HL-60 (cell line): Measurements from ENCODE around the gene OR6K6.

Experiments
- TF ChIP-seq, protein P1 (sequence below): IDR thresholded peaks from one replicate; pipeline ENCODE4 v1.5.1; 2011; ENCODE audit warnings: low read length, control low read depth, inconsistent platforms; ENCODE audit not compliant: insufficient read depth
- TF ChIP-seq, protein P2 (sequence below): IDR thresholded peaks from 2 replicates; pipeline ENCODE4 v1.6.1; 2012; ENCODE audit warnings: low read depth; ENCODE audit not compliant: insufficient replicate concordance

DNA sequence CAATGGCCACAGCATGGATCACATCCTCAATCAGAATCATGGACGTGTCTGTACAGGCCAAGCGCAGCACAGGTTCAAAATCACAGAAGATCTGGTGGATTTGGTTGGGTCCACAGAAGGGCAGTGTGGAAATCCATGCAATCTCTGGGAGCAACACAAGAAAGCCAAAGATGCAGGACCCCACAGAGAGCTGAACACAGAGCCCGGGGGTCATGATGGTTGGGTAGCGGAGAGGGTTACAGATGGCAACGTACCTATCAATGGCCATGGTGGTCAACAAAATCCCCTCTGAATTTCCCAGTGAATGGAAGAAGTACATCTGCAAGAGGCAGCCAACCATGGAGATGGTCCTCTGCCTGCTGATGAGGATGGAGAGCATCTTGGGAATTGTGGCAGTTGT, 30.1 kb upstream of the OR6K6 start:
- TF ChIP-seq, protein P1, sequence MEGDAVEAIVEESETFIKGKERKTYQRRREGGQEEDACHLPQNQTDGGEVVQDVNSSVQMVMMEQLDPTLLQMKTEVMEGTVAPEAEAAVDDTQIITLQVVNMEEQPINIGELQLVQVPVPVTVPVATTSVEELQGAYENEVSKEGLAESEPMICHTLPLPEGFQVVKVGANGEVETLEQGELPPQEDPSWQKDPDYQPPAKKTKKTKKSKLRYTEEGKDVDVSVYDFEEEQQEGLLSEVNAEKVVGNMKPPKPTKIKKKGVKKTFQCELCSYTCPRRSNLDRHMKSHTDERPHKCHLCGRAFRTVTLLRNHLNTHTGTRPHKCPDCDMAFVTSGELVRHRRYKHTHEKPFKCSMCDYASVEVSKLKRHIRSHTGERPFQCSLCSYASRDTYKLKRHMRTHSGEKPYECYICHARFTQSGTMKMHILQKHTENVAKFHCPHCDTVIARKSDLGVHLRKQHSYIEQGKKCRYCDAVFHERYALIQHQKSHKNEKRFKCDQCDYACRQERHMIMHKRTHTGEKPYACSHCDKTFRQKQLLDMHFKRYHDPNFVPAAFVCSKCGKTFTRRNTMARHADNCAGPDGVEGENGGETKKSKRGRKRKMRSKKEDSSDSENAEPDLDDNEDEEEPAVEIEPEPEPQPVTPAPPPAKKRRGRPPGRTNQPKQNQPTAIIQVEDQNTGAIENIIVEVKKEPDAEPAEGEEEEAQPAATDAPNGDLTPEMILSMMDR, result no peak
- TF ChIP-seq, protein P2, sequence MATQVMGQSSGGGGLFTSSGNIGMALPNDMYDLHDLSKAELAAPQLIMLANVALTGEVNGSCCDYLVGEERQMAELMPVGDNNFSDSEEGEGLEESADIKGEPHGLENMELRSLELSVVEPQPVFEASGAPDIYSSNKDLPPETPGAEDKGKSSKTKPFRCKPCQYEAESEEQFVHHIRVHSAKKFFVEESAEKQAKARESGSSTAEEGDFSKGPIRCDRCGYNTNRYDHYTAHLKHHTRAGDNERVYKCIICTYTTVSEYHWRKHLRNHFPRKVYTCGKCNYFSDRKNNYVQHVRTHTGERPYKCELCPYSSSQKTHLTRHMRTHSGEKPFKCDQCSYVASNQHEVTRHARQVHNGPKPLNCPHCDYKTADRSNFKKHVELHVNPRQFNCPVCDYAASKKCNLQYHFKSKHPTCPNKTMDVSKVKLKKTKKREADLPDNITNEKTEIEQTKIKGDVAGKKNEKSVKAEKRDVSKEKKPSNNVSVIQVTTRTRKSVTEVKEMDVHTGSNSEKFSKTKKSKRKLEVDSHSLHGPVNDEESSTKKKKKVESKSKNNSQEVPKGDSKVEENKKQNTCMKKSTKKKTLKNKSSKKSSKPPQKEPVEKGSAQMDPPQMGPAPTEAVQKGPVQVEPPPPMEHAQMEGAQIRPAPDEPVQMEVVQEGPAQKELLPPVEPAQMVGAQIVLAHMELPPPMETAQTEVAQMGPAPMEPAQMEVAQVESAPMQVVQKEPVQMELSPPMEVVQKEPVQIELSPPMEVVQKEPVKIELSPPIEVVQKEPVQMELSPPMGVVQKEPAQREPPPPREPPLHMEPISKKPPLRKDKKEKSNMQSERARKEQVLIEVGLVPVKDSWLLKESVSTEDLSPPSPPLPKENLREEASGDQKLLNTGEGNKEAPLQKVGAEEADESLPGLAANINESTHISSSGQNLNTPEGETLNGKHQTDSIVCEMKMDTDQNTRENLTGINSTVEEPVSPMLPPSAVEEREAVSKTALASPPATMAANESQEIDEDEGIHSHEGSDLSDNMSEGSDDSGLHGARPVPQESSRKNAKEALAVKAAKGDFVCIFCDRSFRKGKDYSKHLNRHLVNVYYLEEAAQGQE, result no peak
